Measurements from ENCODE around the gene ARHGEF2.

- TF ChIP-seq CTCF (IDR thresholded peaks at IDR 0.05), result no peak
- TF ChIP-seq POLR2A (IDR thresholded peaks at IDR 0.05), result no peak
Measured at GRCh38 chr1:155912056-155912536, 66.3 kb downstream of the ARHGEF2 start.
